ENCODE measurements around the gene PHAF1.
A peak's percentile ranks its signal among the peaks of the same experiment; 100 is the strongest.

Gene PHAF1

GRCh38 chr16:67145746-67146145 is 36.0 kb downstream of the PHAF1 start:
- FAIRE-seq: no peak
- DNase-seq (ENCODE audit: insufficient read length, low spot score): no peak

GRCh38 chr16:67146523-67147357 is 37.0 kb downstream of the PHAF1 start:
- DNase-seq (ENCODE audit: insufficient read length, low spot score) (no peak), FAIRE-seq (no peak)

GRCh38 chr16:67147437-67148140 is 37.8 kb downstream of the PHAF1 start:
- FAIRE-seq: no peak

GRCh38 chr16:67148221-67148620 is 38.5 kb downstream of the PHAF1 start:
- FAIRE-seq (no peak), DNase-seq (ENCODE audit: insufficient read length, low spot score) (no peak)

More at GRCh38 chr16:67147437-67148140, 37.8 kb downstream of the PHAF1 start:
- DNase-seq (ENCODE audit: insufficient read length, low spot score): no peak

- DNase-seq (ENCODE audit: insufficient read length, low spot score): no peak
- no peak for FAIRE-seq
Observed at GRCh38 chr16:67148656-67149275, 39.0 kb downstream of the PHAF1 start.

GRCh38 chr16:67149276-67150046 is 39.7 kb downstream of the PHAF1 start:
- DNase-seq (ENCODE audit: insufficient read length, low spot score): no peak
- FAIRE-seq: no peak

- FAIRE-seq (no peak), DNase-seq (ENCODE audit: insufficient read length, low spot score) (peak; percentile 72)
Observed at GRCh38 chr16:67150047-67150832, 40.5 kb downstream of the PHAF1 start.

GRCh38 chr16:67150833-67151396 is 41.2 kb downstream of the PHAF1 start, which contains the start of gene B3GNT9:
B3GNT9 (minus strand) TSS chr16:67150998; CDS start chr16:67150485, 513 bp downstream.
- peak; percentile 78 for DNase-seq (ENCODE audit: insufficient read length, low spot score)
- no peak for FAIRE-seq

- FAIRE-seq (no peak), DNase-seq (ENCODE audit: insufficient read length, low spot score) (no peak)
Observed at GRCh38 chr16:67151431-67152097, 41.8 kb downstream of the PHAF1 start.

GRCh38 chr16:67154578-67155294 is 45.0 kb downstream of the PHAF1 start:
- no peak for FAIRE-seq

GRCh38 chr16:67155295-67156142 is 45.8 kb downstream of the PHAF1 start:
- FAIRE-seq: peak; percentile 21

More at GRCh38 chr16:67154578-67155294, 45.0 kb downstream of the PHAF1 start:
- DNase-seq (ENCODE audit: insufficient read length, low spot score): no peak

GRCh38 chr16:67156143-67156844 is 46.6 kb downstream of the PHAF1 start:
- DNase-seq (ENCODE audit: insufficient read length, low spot score): no peak
- no peak for FAIRE-seq

More at GRCh38 chr16:67155295-67156142, 45.8 kb downstream of the PHAF1 start:
- DNase-seq (ENCODE audit: insufficient read length, low spot score): peak; percentile 89

GRCh38 chr16:67157106-67157748 is 47.5 kb downstream of the PHAF1 start:
- no peak for DNase-seq (ENCODE audit: insufficient read length, low spot score)
- FAIRE-seq: no peak

- DNase-seq (ENCODE audit: insufficient read length, low spot score) (no peak), FAIRE-seq (peak; percentile 8)
Observed at GRCh38 chr16:67157892-67158635, 48.3 kb downstream of the PHAF1 start.
